H1 (cell line): ENCODE measurements around the gene SLC35G4. TPM values are rescaled to one million over a fixed set of nuclear protein-coding genes. Genes with fewer than 3 reads are reported as not detected.

Experiments used
- CTCF ChIA-PET: fragments of 300-600 bp; sonication (Branson Sonifier 250); formaldehyde crosslinking; loops from one replicate; lab custom pipeline; 2021; ENCODE audit not compliant: partially characterized antibody; lab: Charles Lee
- POLR2A ChIA-PET: fragments of 300-600 bp; sonication (Branson Sonifier 250); formaldehyde crosslinking; loops from one replicate; lab custom pipeline; 2021; ENCODE audit warnings: inconsistent platforms; ENCODE audit not compliant: partially characterized antibody; lab: Charles Lee
- DNase-seq, 2 experiments: peaks; one replicate each; pipeline versions ENCODE4 v3.0.0 to v3.0.0-alpha.2; 2010 to 2022; ENCODE audit warnings: low spot score in 2 of 2, low read depth in 1 of 2, mixed read lengths in 1 of 2
- FAIRE-seq: peaks from 2 replicates; lab custom pipeline; 2011; peaks lifted over from hg19 to GRCh38; lab: Jason Lieb, UNC
- H2AFZ ChIP-seq: 2 replicates; pipeline ENCODE4 v1.8.1; 2012; ENCODE audit warnings: low read length, inconsistent platforms
- H2AK5ac ChIP-seq: 2 replicates; pipeline ENCODE4 v1.6.1; 2013; ENCODE audit warnings: low read depth, low read length
- H2BK120ac ChIP-seq: replicated peaks from 2 replicates; pipeline ENCODE3; 2013; ENCODE audit warnings: low read depth, low read length, inconsistent platforms
- H2BK12ac ChIP-seq: 2 replicates; pipeline ENCODE4 v1.6.1; 2013; ENCODE audit warnings: low read depth, low read length
- H2BK15ac ChIP-seq: 2 replicates; pipeline ENCODE4 v1.6.1; 2013; ENCODE audit warnings: low read length
- H2BK20ac ChIP-seq: 2 replicates; pipeline ENCODE4 v1.6.1; 2013; ENCODE audit warnings: low read length
- H2BK5ac ChIP-seq: 2 replicates; pipeline ENCODE4 v1.6.1; 2013; ENCODE audit warnings: low read depth, low read length
- H3K14ac ChIP-seq: 2 replicates; pipeline ENCODE4 v1.6.1; 2013; ENCODE audit warnings: inconsistent platforms; ENCODE audit not compliant: insufficient read length
- H3K18ac ChIP-seq: 2 replicates; pipeline ENCODE4 v1.6.1; 2013; ENCODE audit warnings: low read length; ENCODE audit errors: extremely low read depth
- H3K23ac ChIP-seq: 2 replicates; pipeline ENCODE4 v1.6.1; 2013; ENCODE audit warnings: inconsistent platforms; ENCODE audit not compliant: insufficient read length
- H3K23me2 ChIP-seq: 2 replicates; pipeline ENCODE4 v1.6.1; 2013; ENCODE audit warnings: low read depth, low read length
- H3K27ac ChIP-seq: 2 replicates; pipeline ENCODE4 v1.6.1; 2011; ENCODE audit warnings: low read depth, low read length, inconsistent platforms
- H3K27me3 ChIP-seq, 4 experiments: replicated peaks in 1 of 4; 1 replicate in 1 of 4; 2 replicates in 3 of 4; pipeline versions ENCODE4 v1.6.1 to v1.8.1; 2011 to 2013; ENCODE audit warnings: low read length in 3 of 4, mild to moderate bottlenecking in 3 of 4, inconsistent platforms in 2 of 4, mixed read lengths in 2 of 4, moderate library complexity in 1 of 4; ENCODE audit not compliant: control insufficient read depth in 3 of 4, insufficient read depth in 3 of 4; ENCODE audit errors: extremely low read depth in 1 of 4
- H3K36me3 ChIP-seq, 4 experiments: 2 replicates each; pipeline versions ENCODE4 v1.6.1 to v1.8.1; 2011 to 2013; ENCODE audit warnings: mild to moderate bottlenecking in 4 of 4, low read length in 3 of 4, moderate library complexity in 2 of 4, control low read depth in 1 of 4, inconsistent platforms in 1 of 4; ENCODE audit not compliant: insufficient read depth in 4 of 4, control insufficient read depth in 2 of 4
- H3K4ac ChIP-seq: replicated peaks from 2 replicates; pipeline ENCODE3; 2013; ENCODE audit warnings: low read length, low read depth, mixed read lengths, inconsistent platforms; ENCODE audit not compliant: insufficient read length
- H3K4me1 ChIP-seq, 4 experiments: replicated peaks in 1 of 4; 1 replicate in 1 of 4; 2 replicates in 3 of 4; pipeline versions ENCODE4 v1.6.1 to v1.8.1; 2011 to 2013; ENCODE audit warnings: low read length in 3 of 4, inconsistent platforms in 2 of 4, mixed read lengths in 1 of 4; ENCODE audit not compliant: insufficient read depth in 4 of 4, control insufficient read depth in 3 of 4
- H3K4me2 ChIP-seq, 2 experiments: 2 replicates each; pipeline versions ENCODE4 v1.6.1 to v1.8.1; 2011 to 2013; ENCODE audit warnings: low read depth in 2 of 2, low read length in 2 of 2, control low read depth in 1 of 2, inconsistent platforms in 1 of 2, mild to moderate bottlenecking in 1 of 2; ENCODE audit not compliant: insufficient read depth in 1 of 2
- H3K4me3 ChIP-seq, 4 experiments: fragments of 200-600, 300-600 bp in 1 of 4; sonication (generic), shearing (Covaris generic), sonication (Bioruptor Twin) in 1 of 4; 2 replicates each; pipeline versions ENCODE4 v1.5.1 to v1.8.1; 2011 to 2016; ENCODE audit warnings: low read length in 4 of 4, low read depth in 3 of 4, control low read depth in 2 of 4, inconsistent platforms in 2 of 4, mild to moderate bottlenecking in 2 of 4, mixed read lengths in 1 of 4, moderate library complexity in 1 of 4; ENCODE audit not compliant: insufficient read depth in 2 of 4; ENCODE audit errors: extremely low read depth in 1 of 4
- H3K56ac ChIP-seq: replicated peaks from 2 replicates; pipeline ENCODE3; 2013; ENCODE audit warnings: low read depth, mild to moderate bottlenecking, mixed read lengths, low read length, inconsistent platforms; ENCODE audit not compliant: insufficient read length
- H3K79me1 ChIP-seq: 2 replicates; pipeline ENCODE4 v1.6.1; 2013; ENCODE audit warnings: low read depth, low read length, control low read depth
- H3K79me2 ChIP-seq, 2 experiments: 2 replicates each; pipeline versions ENCODE4 v1.6.1 to v1.8.1; 2012 to 2013; ENCODE audit warnings: low read length in 2 of 2, mild to moderate bottlenecking in 2 of 2, inconsistent platforms in 1 of 2; ENCODE audit not compliant: insufficient read depth in 2 of 2, control insufficient read depth in 1 of 2
- H3K9ac ChIP-seq, 4 experiments: replicated peaks in 1 of 4; 1 replicate in 1 of 4; 2 replicates in 3 of 4; pipeline versions ENCODE4 v1.6.1 to v1.8.1; 2011 to 2013; ENCODE audit warnings: low read depth in 3 of 4, low read length in 3 of 4, control low read depth in 2 of 4, mild to moderate bottlenecking in 2 of 4, moderate library complexity in 2 of 4, inconsistent platforms in 1 of 4; ENCODE audit errors: extremely low read depth in 1 of 4
- H3K9me3 ChIP-seq, 2 experiments: 2 replicates each; pipeline versions ENCODE4 v1.6.1 to v1.8.1; 2012 to 2013; ENCODE audit warnings: mild to moderate bottlenecking in 2 of 2, moderate library complexity in 2 of 2, control low read depth in 1 of 2, inconsistent platforms in 1 of 2, low read depth in 1 of 2, low read length in 1 of 2, mixed read lengths in 1 of 2; ENCODE audit not compliant: insufficient read depth in 2 of 2
- H4K20me1 ChIP-seq, 2 experiments: replicated peaks in 1 of 2; 2 replicates each; pipeline versions ENCODE3 to v1.8.1; 2011 to 2013; ENCODE audit warnings: inconsistent platforms in 2 of 2, low read length in 2 of 2, mild to moderate bottlenecking in 1 of 2; ENCODE audit not compliant: insufficient read depth in 2 of 2, control insufficient read depth in 1 of 2
- H4K5ac ChIP-seq: 2 replicates; pipeline ENCODE4 v1.6.1; 2013; ENCODE audit warnings: low read length, low read depth, mixed read lengths, inconsistent platforms; ENCODE audit not compliant: insufficient read length
- H4K8ac ChIP-seq: 2 replicates; pipeline ENCODE4 v1.8.0; 2013; ENCODE audit warnings: mild to moderate bottlenecking, moderate library complexity, low read length, inconsistent platforms; ENCODE audit not compliant: insufficient read depth; ENCODE audit errors: extremely low read depth
- H4K91ac ChIP-seq: replicated peaks from 2 replicates; pipeline ENCODE3; 2013; ENCODE audit warnings: low read length, mixed read lengths, inconsistent platforms; ENCODE audit not compliant: insufficient read length
- JUND ChIP-seq: IDR thresholded peaks from 2 replicates; pipeline ENCODE4 v1.6.1; 2011; ENCODE audit warnings: mild to moderate bottlenecking, improper control_type of control experiment, low read length
- WGBS, 2 experiments: shearing (Covaris generic) in 1 of 2; methylation state at CpG; one replicate each; pipeline versions ENCODE4 v1.1.6 to v1.1.7; 2013 to 2015; ENCODE audit warnings: low lambda C conversion rate in 2 of 2, mixed read lengths in 2 of 2, inconsistent platforms in 1 of 2, low coverage in 1 of 2, missing lambda C conversion rate in 1 of 2; ENCODE audit not compliant: insufficient replicate concordance in 2 of 2, insufficient coverage in 1 of 2, insufficient read length in 1 of 2; ENCODE audit errors: extremely low coverage in 1 of 2, missing lambda C conversion rate in 1 of 2; 5-methylcytosine and 5-hydroxymethylcytosine counted together
- polyA plus RNA-seq, 7 experiments: library from polyadenylated mRNA; depleted of rRNA in 3 of 7; stranded (reverse) in 5 of 7; unstranded in 2 of 7; fragments of >200 nt in 5 of 7; fragments of 200-250 nt in 2 of 7; gene quantifications; 1 replicate in 5 of 7; 2 replicates in 1 of 7; 4 replicates in 1 of 7; pipeline versions ENCODE4 v1.2.1 to v1.2.3, GENCODE V29; 2011 to 2013; ENCODE audit warnings: missing spikeins in 2 of 7, mixed read lengths in 2 of 7
- total RNA-seq: library from RNA; stranded (reverse); fragmentation: NEBNext Ultra II Directional; extraction: Animal tissue kit (Norgen Biotek cat#: 25700); gene quantifications from 2 replicates; pipeline ENCODE4 v1.2.1, GENCODE V29; 2021

The SLC35G4 gene
- total and polyA plus RNA-seq, 2 of the 8 experiments (the other 6 are each of a cell fraction or from before 2014, with no cell fraction given) = not detected

DNA sequence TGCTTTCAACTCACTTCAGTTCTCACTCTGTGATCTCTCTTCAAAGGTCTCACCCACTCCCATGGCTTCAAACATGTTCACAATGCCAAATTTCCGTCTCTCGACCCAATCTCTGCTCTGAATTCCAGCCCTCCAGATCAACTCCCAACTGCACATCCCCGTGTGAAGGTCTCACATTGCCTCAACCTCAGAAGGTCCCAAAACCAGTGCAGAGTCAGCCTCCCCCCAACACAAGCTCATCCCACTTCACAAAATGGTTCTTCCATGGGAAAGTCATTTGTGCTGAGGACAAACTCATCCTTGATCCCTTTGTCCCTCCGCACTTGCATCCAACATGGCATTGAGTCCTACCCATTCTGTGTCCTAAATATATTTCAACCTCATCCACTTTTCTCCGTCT lies 48.6 kb downstream of the SLC35G4 start:
- no peak overlapping the region for H2BK15ac ChIP-seq
- H4K91ac ChIP-seq = no peak overlapping the region
- no peak overlapping the region for H3K23ac ChIP-seq
- H2BK20ac ChIP-seq = no peak overlapping the region
- no peak overlapping the region for H3K9ac ChIP-seq
- H3K79me2 ChIP-seq = no peaks in the 10 kb centered on the region
- H3K36me3 ChIP-seq = no peaks in the 10 kb centered on the region
- H2BK12ac ChIP-seq = no peak overlapping the region
- no peak overlapping the region for H3K27ac ChIP-seq
- no peak overlapping the region for H2AFZ ChIP-seq
- no peaks in the 10 kb centered on the region for H4K20me1 ChIP-seq
- H3K18ac ChIP-seq = no peak overlapping the region
- H3K9me3 ChIP-seq = no peaks in the 10 kb centered on the region
- no peak overlapping the region for H2BK120ac ChIP-seq
- H3K4ac ChIP-seq = no peak overlapping the region
- no peak overlapping the region for H2AK5ac ChIP-seq
- no peak overlapping the region for H3K4me3 ChIP-seq
- no peak overlapping the region for H2BK5ac ChIP-seq
- ChIA-PET POLR2A (no interaction called here), CTCF (interaction anchor here (0.6 to 7.7 kb wide), 8 partner anchors 9 to 336 kb away, joined by 3 to 109 read pairs (median 23); partner anchors contain the start of gene GNAL)
- no peak overlapping the region for H4K5ac ChIP-seq
- H3K23me2 ChIP-seq = no peaks in the 10 kb centered on the region; the same call in 1 of the 2 replicates
- FAIRE-seq (no peak), DNase-seq (no peak)
- H3K79me1 ChIP-seq = no peaks in the 10 kb centered on the region
- H3K27me3 ChIP-seq = peaks cover 0 to 8% (median 3%) of the 10 kb centered on the region in 4 experiments; a peak in 4 of 7 replicates
- no peak overlapping the region for H3K56ac ChIP-seq
- no peak overlapping the region for H3K14ac ChIP-seq
- no peak overlapping the region for H4K8ac ChIP-seq
- WGBS, 2 experiments = 94% methylated on average over 5 of the region's 5 CpGs; no CpG with 5 or more reads in 1 of the 2 experiments
- H3K4me2 ChIP-seq = no peak overlapping the region
- H3K4me1 ChIP-seq = no peaks in the 10 kb centered on the region
- TF ChIP-seq JUND = no peak
